OCI-LY1 (cell line): ENCODE measurements around the gene TAGLN2.

Experiments
- H2AFZ ChIP-seq: fragments of 200-600 bp; sonication (generic), shearing (Covaris generic); 2 replicates; pipeline ENCODE4 v1.6.0; 2014; ENCODE audit warnings: antibody characterized with exemption, mild to moderate bottlenecking, low read length
- H3F3A ChIP-seq: fragments of 200-600 bp; sonication (generic), shearing (Covaris generic); 2 replicates; pipeline ENCODE4 v1.6.0; 2014; ENCODE audit warnings: mild to moderate bottlenecking, antibody characterized with exemption, low read length, moderate library complexity; ENCODE audit not compliant: insufficient read depth
- H3K27ac ChIP-seq: fragments of 200-600 bp; sonication (generic); 2 replicates; pipeline ENCODE4 v1.5.1; 2014; ENCODE audit warnings: low read length, mixed run types, mild to moderate bottlenecking, low read depth; ENCODE audit not compliant: poor library complexity, severe bottlenecking
- H3K27me3 ChIP-seq: fragments of 200-600 bp; sonication (generic); 2 replicates; pipeline ENCODE4 v1.6.0; 2014; ENCODE audit warnings: antibody characterized with exemption, mild to moderate bottlenecking, low read length, moderate library complexity; ENCODE audit not compliant: insufficient read depth
- H3K36me3 ChIP-seq: fragments of 200-600 bp; sonication (generic); 2 replicates; pipeline ENCODE4 v1.6.1; 2014; ENCODE audit warnings: mild to moderate bottlenecking, antibody characterized with exemption, low read length, moderate library complexity, mixed read lengths; ENCODE audit not compliant: insufficient read depth
- H3K4me1 ChIP-seq: fragments of 200-600 bp; sonication (generic); 2 replicates; pipeline ENCODE4 v1.5.1; 2014; ENCODE audit warnings: mild to moderate bottlenecking, low read length, moderate library complexity; ENCODE audit not compliant: insufficient read depth, severe bottlenecking
- H3K4me2 ChIP-seq: fragments of 200-600 bp; sonication (generic), shearing (Covaris generic); 2 replicates; pipeline ENCODE4 v1.6.1; 2014; ENCODE audit warnings: low read length
- H3K4me3 ChIP-seq: fragments of 200-600 bp; sonication (generic); 2 replicates; pipeline ENCODE4 v1.5.1; 2014; ENCODE audit warnings: low read length, low read depth, mild to moderate bottlenecking, mixed read lengths; ENCODE audit not compliant: poor library complexity, severe bottlenecking
- H3K79me2 ChIP-seq: fragments of 200-600 bp; shearing (Covaris generic); 2 replicates; pipeline ENCODE4 v1.6.1; 2016; ENCODE audit warnings: mixed run types, low read length, mixed read lengths; ENCODE audit not compliant: insufficient read depth
- H3K9ac ChIP-seq: fragments of 200-600 bp; sonication (generic), shearing (Covaris generic); 2 replicates; pipeline ENCODE4 v1.6.1; 2014; ENCODE audit warnings: mild to moderate bottlenecking, low read length, mixed read lengths
- H3K9me2 ChIP-seq: fragments of 200-600 bp; sonication (generic), shearing (Covaris generic); 2 replicates; pipeline ENCODE4 v1.6.1; 2014; ENCODE audit warnings: low read depth, mild to moderate bottlenecking, low read length, mixed read lengths
- H3K9me3 ChIP-seq: fragments of 200-600 bp; shearing (Covaris generic); 2 replicates; pipeline ENCODE4 v1.6.1; 2014; ENCODE audit warnings: low read length, mixed read lengths
- H4K20me1 ChIP-seq: fragments of 200-600 bp; sonication (generic), shearing (Covaris generic); 2 replicates; pipeline ENCODE4 v1.6.0; 2016; ENCODE audit warnings: mild to moderate bottlenecking, low read length; ENCODE audit not compliant: insufficient read depth
- CTCF ChIP-seq: fragments of 200-600 bp; sonication (generic), shearing (Covaris generic); IDR thresholded peaks from 2 replicates; pipeline ENCODE4 v1.5.1; 2017; ENCODE audit warnings: mild to moderate bottlenecking, antibody characterized with exemption, low read length, moderate library complexity, mixed read lengths
- EZH2 ChIP-seq: fragments of 200-600 bp; sonication (generic), shearing (Covaris generic); IDR thresholded peaks from 2 replicates; pipeline ENCODE4 v1.8.0; 2017; ENCODE audit warnings: borderline replicate concordance, mixed run types, mild to moderate bottlenecking, antibody characterized with exemption, low read length, moderate library complexity, mixed read lengths

The TAGLN2 gene

GRCh38 chr1:159940006-159940620, 14.8 kb upstream of the TAGLN2 start:
- H3K4me1 ChIP-seq, result no peaks in the 10 kb centered on the region
- TF ChIP-seq CTCF (no peak), EZH2 (no peak)
- H3K27ac ChIP-seq, result no peak overlapping the region
- H3K9me3 ChIP-seq, result no peaks in the 10 kb centered on the region
- H3K9ac ChIP-seq, result no peak overlapping the region
- no peak overlapping the region for H2AFZ ChIP-seq
- H3F3A ChIP-seq, result no peaks in the 10 kb centered on the region
- H4K20me1 ChIP-seq, result no peaks in the 10 kb centered on the region
- H3K27me3 ChIP-seq, result 0 out of 2 replicates have a peak, but pooled peaks cover 14% of the 10 kb centered on the region
- H3K36me3 ChIP-seq, result no peaks in the 10 kb centered on the region
- no peak overlapping the region for H3K4me2 ChIP-seq
- no peaks in the 10 kb centered on the region for H3K79me2 ChIP-seq
- H3K9me2 ChIP-seq, result no peaks in the 10 kb centered on the region
- H3K4me3 ChIP-seq, result no peak overlapping the region

- Histone ChIP-seq H3F3A (no peaks in the 10 kb centered on the region), H3K9me3 (no peaks in the 10 kb centered on the region), H3K36me3 (no peaks in the 10 kb centered on the region), H2AFZ (no peak overlapping the region), H3K27ac (no peak overlapping the region), H3K4me1 (no peaks in the 10 kb centered on the region), H3K27me3 (0 out of 2 replicates have a peak, but pooled peaks cover 15% of the 10 kb centered on the region), H3K9ac (no peak overlapping the region), H3K4me3 (no peak overlapping the region), H3K9me2 (no peaks in the 10 kb centered on the region), H4K20me1 (no peaks in the 10 kb centered on the region), H3K79me2 (no peaks in the 10 kb centered on the region), H3K4me2 (no peak overlapping the region)
- TF ChIP-seq CTCF (no peak), EZH2 (no peak)
Observed at GRCh38 chr1:159939678-159940002, 14.3 kb upstream of the TAGLN2 start.

GRCh38 chr1:159938905-159939677, 13.8 kb upstream of the TAGLN2 start:
- no peaks in the 10 kb centered on the region for H3K79me2 ChIP-seq
- no peaks in the 10 kb centered on the region for H3K9me2 ChIP-seq
- H3F3A ChIP-seq, result no peaks in the 10 kb centered on the region
- no peaks in the 10 kb centered on the region for H4K20me1 ChIP-seq
- H3K27ac ChIP-seq, result no peak overlapping the region
- H3K4me1 ChIP-seq, result no peaks in the 10 kb centered on the region
- H3K4me3 ChIP-seq, result no peak overlapping the region
- H2AFZ ChIP-seq, result no peak overlapping the region
- no peaks in the 10 kb centered on the region for H3K9me3 ChIP-seq
- H3K27me3 ChIP-seq, result 0 out of 2 replicates have a peak, but pooled peaks cover 15% of the 10 kb centered on the region
- H3K36me3 ChIP-seq, result no peaks in the 10 kb centered on the region
- H3K4me2 ChIP-seq, result no peak overlapping the region
- no peak overlapping the region for H3K9ac ChIP-seq
- TF ChIP-seq EZH2 (no peak), CTCF (no peak)
